Heart right ventricle (tissue), 16 donors: ENCODE measurements around the gene AUTS2. TPM values are rescaled to one million over a fixed set of nuclear protein-coding genes. Genes with fewer than 3 reads are reported as not detected.

Experiments used
- ATAC-seq, 8 donors: fragments of 200-7000 bp; cut with Tn5 transposase; one replicate each; pipeline ENCODE4 v1.9.1; 2020; ENCODE audit warnings: mild to moderate bottlenecking in 8 of 8, moderate library complexity in 8 of 8, moderate number of reproducible peaks in 1 of 8
- DNase-seq, 2 donors: peaks; one replicate each; pipeline ENCODE4 v3.0.0-alpha.2; 2020
- H3K27ac ChIP-seq, 10 donors: fragments of 200-600 bp; sonication (generic) in 2 of 10; one replicate each; pipeline versions ENCODE4 v1.5.0 to v1.8.0; 2020 to 2022; ENCODE audit warnings: mild to moderate bottlenecking in 3 of 10
- H3K27me3 ChIP-seq, 7 donors: fragments of 200-600 bp; one replicate each; pipeline ENCODE4 v1.8.0; 2021 to 2022; ENCODE audit warnings: mild to moderate bottlenecking in 2 of 7
- H3K36me3 ChIP-seq, 9 donors: fragments of 200-600 bp; sonication (generic) in 1 of 9; one replicate each; pipeline versions ENCODE4 v1.5.0 to v1.8.0; 2020 to 2022; ENCODE audit warnings: mild to moderate bottlenecking in 2 of 9
- H3K4me1 ChIP-seq, 9 donors: fragments of 200-600 bp; sonication (generic) in 1 of 9; one replicate each; pipeline versions ENCODE4 v1.5.0 to v1.8.0; 2020 to 2022; ENCODE audit warnings: mild to moderate bottlenecking in 4 of 9
- H3K4me3 ChIP-seq, 10 donors: fragments of 200-600 bp; sonication (generic) in 2 of 10; one replicate each; pipeline versions ENCODE4 v1.5.0 to v1.8.0; 2020 to 2022; ENCODE audit warnings: mild to moderate bottlenecking in 7 of 10, moderate library complexity in 2 of 10
- H3K9me3 ChIP-seq, 11 donors: fragments of 200-600 bp in 10 of 11; sonication (generic) in 2 of 11; one replicate each; pipeline versions ENCODE4 v1.5.0 to v1.8.0; 2013 to 2022; ENCODE audit warnings: mild to moderate bottlenecking in 2 of 11, control low read depth in 1 of 11, moderate library complexity in 1 of 11
- WGBS, 2 donors: extraction: QIAGEN DNeasy Blood & Tissue Kit; methylation state at CpG; one replicate each; pipeline ENCODE4 v1.1.7; 2013; ENCODE audit warnings: inconsistent platforms in 1 of 2; 5-methylcytosine and 5-hydroxymethylcytosine counted together
- intact Hi-C, 10 donors: fragments of 100-400 bp; cut with DNase I; formaldehyde crosslinking; loops; one replicate each; pipeline versions ENCODE4 v1.11.1 to v1.14.2; 2022
- polyA plus RNA-seq, 2 donors: library from polyadenylated mRNA; stranded (reverse); fragments of 200-250 nt; gene quantifications; one replicate each; pipeline ENCODE4 v1.2.3, GENCODE V29; 2013
- total RNA-seq, 10 donors: library from RNA; stranded (reverse); fragmentation: NEBNext Ultra II Directional in 3 of 10; extraction: Animal tissue kit (Norgen Biotek cat#: 25700) in 3 of 10; gene quantifications; one replicate each; pipeline versions ENCODE4 v1.2.1 to v1.2.4, GENCODE V29; 2021 to 2023
- TF ChIP-seq, protein P1 (sequence below), 9 donors: fragments of 200-600 bp; sonication (generic) in 2 of 9; IDR thresholded peaks; one replicate each; pipeline versions ENCODE4 v1.5.0 to v1.8.0; 2021 to 2022; ENCODE audit warnings: antibody characterized with exemption in 9 of 9, mild to moderate bottlenecking in 5 of 9, moderate library complexity in 1 of 9
- donor health status: Arrhythmogenic right ventricular cardiomyopathy.
- donor health status: ischemic (EF 13 %, LVEDD 7.1; RV severe dilation, severe dysfunction).
- donor health status: healthy with polysubstance abuse.
- donor health status: DM: no; HTN: yes; CAD: no.
- donor health status: DM: no; HTN: no; CAD: no.
- donor health status: ischemic (EF 25% LVEDD 6.9; RV normal size, moderate dysfunction).
- donor health status: ischemic (EF 25% LVEDD 5.7; RV mildly dilated, moderate dysfunction).
- donor health status: healthy.
- donor health status: DM: yes; HTN: yes; CAD: no.
- donor health status: Ischemic cardiomyopathy.
- donor health status: ischemic (EF 35%, LVEDD 5.7; RV mildly dilated, moderate dysfunction).
- donor health status: nonischemic (EF 11% LVEDD 7.7; RV severe dilation, severe dysfunction).
- donor health status: DM: yes; HTN: yes; CAD: no.
- donor health status: PGD.
- donor health status: ischemic (EF 29% LVEDD 5.4; RV normal size, mild dysfunction).
- donor health status: nonischemic (EF 23%, LVEDD 6.1; RV moderate dilation, normal function).

Gene AUTS2
- total and polyA plus RNA-seq, 12 donors = 1.6 to 11.2 (median 7.3) TPM

DNA sequence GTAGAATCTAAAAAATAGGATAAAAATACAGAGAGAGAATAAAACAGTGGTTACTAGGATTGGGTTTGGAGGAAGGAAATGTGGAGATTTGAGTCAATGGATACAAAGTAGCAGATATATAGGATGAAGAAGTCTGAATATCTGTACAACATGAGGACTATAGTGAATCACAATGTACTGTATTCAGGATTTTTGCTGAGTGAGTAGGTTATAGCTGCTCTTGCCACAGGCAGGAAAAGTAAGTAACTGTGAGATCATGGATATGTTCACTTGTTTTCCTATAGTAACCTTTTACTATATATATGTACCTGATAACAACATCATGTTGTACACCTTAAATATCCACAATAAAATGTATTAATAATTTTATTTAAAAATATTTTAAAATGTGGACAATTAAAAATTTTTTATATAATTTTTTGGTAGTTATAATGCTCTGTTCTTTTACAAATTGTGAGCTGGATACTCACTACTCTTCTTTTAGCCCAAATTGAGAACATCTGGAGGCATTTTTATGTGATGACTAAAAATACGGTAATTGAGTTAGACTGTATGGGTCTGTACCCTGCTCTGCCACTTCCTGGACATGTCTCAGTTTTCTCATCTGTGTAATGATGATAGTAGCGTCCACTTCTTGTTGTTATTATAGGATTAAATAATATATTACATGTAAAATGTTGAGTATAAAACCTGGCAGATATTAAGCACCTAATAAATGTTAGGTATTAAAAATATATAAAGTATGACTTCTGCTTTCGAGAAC lies 439.1 kb downstream of the AUTS2 start:
- no peak for DNase-seq
- Histone ChIP-seq H3K4me3 (no peak overlapping the region), H3K27me3 (no peaks in the 10 kb centered on the region), H3K9me3 (peaks cover 0 to 1% (median 0%) of the 10 kb centered on the region in 11 donors), H3K36me3 (no peaks in the 10 kb centered on the region), H3K4me1 (peaks cover 0 to 14% (median 4%) of the 10 kb centered on the region in 9 donors), H3K27ac (no peak overlapping the region)
- intact Hi-C loops = loop anchor here in 2 of 10 donors (5.0 to 10.0 kb wide), 2 partner anchors 660 to 1853 kb away; no protein-coding TSS in a partner anchor
- TF ChIP-seq, protein P1, sequence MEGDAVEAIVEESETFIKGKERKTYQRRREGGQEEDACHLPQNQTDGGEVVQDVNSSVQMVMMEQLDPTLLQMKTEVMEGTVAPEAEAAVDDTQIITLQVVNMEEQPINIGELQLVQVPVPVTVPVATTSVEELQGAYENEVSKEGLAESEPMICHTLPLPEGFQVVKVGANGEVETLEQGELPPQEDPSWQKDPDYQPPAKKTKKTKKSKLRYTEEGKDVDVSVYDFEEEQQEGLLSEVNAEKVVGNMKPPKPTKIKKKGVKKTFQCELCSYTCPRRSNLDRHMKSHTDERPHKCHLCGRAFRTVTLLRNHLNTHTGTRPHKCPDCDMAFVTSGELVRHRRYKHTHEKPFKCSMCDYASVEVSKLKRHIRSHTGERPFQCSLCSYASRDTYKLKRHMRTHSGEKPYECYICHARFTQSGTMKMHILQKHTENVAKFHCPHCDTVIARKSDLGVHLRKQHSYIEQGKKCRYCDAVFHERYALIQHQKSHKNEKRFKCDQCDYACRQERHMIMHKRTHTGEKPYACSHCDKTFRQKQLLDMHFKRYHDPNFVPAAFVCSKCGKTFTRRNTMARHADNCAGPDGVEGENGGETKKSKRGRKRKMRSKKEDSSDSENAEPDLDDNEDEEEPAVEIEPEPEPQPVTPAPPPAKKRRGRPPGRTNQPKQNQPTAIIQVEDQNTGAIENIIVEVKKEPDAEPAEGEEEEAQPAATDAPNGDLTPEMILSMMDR (IDR thresholded peaks at IDR 0.05) = no peak
- no peak for ATAC-seq
- WGBS, 2 donors = 79 to 86% methylated on average over 3 of the region's 3 CpGs

DNA sequence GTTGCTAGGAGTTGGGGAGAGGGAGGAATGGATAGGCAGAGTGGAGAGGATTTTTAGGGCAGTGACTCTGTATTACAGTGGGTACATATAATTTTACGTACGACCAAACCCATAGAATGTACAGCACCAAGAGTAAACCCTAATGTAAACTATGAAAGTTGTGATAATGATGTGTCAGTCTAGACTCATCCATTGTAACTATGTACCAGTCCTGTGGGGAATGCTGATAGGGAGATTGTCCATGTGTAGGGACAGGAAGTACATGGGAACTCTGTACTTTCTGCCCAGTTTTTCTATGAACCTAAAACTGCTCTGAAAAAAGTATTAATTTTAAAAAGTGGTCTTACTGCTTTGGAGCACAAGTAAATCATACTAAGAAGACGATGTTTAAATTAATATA lies 441.8 kb downstream of the AUTS2 start:
- H3K36me3 ChIP-seq = no peaks in the 10 kb centered on the region
- ATAC-seq (no peak), DNase-seq (no peak)
- peaks cover 2 to 20% (median 7%) of the 10 kb centered on the region in 9 donors for H3K4me1 ChIP-seq
- TF ChIP-seq, protein P1 (IDR thresholded peaks at IDR 0.05) = no peak
- intact Hi-C loops = loop anchor here in 9 of 10 donors (2.0 to 10.0 kb wide), 5 partner anchors 122 to 665 kb away; no protein-coding TSS in a partner anchor
- H3K27me3 ChIP-seq = no peaks in the 10 kb centered on the region
- H3K9me3 ChIP-seq = no peaks in the 10 kb centered on the region
- H3K27ac ChIP-seq = no peak overlapping the region
- H3K4me3 ChIP-seq = no peak overlapping the region
- whole genome bisulfite sequencing, 2 donors = 94 to 98% methylated on average over 3 of the region's 3 CpGs

DNA sequence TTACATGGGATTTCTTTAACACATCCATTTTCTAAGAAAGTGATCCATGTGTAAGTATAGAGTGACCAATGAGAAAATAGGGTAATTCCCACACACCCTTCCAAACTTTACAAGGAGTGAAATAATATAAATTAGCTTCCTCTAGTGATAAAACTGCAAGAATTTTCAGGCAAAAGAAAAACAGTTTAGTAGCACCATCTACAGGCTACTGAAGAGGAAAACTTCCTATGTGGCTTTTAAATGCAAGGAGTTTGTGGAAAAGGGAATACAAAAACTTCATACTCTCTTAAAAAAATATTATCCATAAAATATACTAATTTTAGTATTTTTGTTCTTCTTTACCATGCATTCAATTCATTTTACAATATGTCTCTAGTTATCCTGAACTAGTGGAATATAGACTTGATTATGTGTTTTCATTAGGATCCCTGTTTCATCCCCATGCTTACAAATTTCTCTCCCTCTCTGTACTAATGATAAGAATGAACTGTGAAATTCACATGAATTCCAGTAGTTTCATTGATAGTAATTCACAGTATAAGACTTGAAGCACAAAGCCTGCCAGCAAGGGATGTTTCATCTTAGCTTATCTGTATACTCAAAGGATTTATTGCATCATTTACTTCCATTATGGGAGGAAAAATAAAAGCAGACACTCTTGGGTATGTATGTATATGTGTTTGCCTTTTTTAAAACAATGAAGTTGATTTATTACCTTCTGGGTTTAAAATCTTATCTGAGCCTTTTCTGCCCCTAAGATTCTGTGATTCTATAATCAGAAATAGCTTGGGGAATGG lies 442.9 kb downstream of the AUTS2 start:
- Histone ChIP-seq H3K27ac (no peak overlapping the region), H3K36me3 (no peaks in the 10 kb centered on the region), H3K9me3 (no peaks in the 10 kb centered on the region), H3K4me1 (peaks cover 0 to 16% (median 5%) of the 10 kb centered on the region in 9 donors), H3K4me3 (no peak overlapping the region), H3K27me3 (no peaks in the 10 kb centered on the region)
- DNase-seq = no peak
- TF ChIP-seq, protein P1 (IDR thresholded peaks at IDR 0.05) = peak; percentile 30 to 72 (median 56)
- ATAC-seq = peak in 1 of 8 donors; percentile 49
- intact Hi-C loops = loop anchor here in 9 of 10 donors (2.0 to 10.0 kb wide), 5 partner anchors 121 to 664 kb away; no protein-coding TSS in a partner anchor

DNA sequence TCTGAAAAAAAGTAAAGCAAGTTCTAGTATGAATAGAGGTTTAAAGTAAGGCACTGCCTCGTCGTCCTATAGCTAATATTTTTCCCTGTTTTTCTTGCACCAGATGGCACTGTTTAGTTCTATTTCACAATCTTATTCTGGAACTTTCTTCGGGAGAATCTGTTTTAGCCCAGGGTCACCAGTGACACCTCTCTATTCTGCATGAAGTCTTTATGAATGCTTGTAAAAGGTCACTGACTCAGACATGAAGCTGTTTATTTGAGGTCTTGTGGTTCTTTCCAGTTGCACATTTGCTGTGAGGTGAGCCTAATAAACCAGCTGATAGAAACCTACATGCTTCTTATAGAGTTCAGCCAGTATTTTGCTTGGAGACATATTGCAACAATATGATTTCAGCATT lies 444.3 kb downstream of the AUTS2 start:
- Histone ChIP-seq H3K27ac (no peak overlapping the region), H3K4me3 (no peak overlapping the region), H3K9me3 (no peaks in the 10 kb centered on the region), H3K36me3 (no peaks in the 10 kb centered on the region), H3K27me3 (no peaks in the 10 kb centered on the region), H3K4me1 (peaks cover 0 to 11% (median 5%) of the 10 kb centered on the region in 9 donors)
- TF ChIP-seq, protein P1 (IDR thresholded peaks at IDR 0.05) = peak in 8 of 9 donors; percentile 19 to 58 (median 47)
- peak in 2 of 8 donors; percentile 41 to 44 for ATAC-seq
- 27 to 48% methylated on average over 3 of the region's 3 CpGs for WGBS, 2 donors
- no peak for DNase-seq
- intact Hi-C loops = loop anchor here in 9 of 10 donors (2.0 to 10.0 kb wide), 5 partner anchors 118 to 662 kb away; no protein-coding TSS in a partner anchor
